HL-60 (cell line): Measurements from ENCODE around the gene RAB11FIP3.

ENCODE experiments used
- DNase-seq, 2 experiments: peaks; one replicate each; pipeline ENCODE4 v3.0.0-alpha.2; 2010 to 2020; ENCODE audit warnings: low read depth in 1 of 2, low spot score in 1 of 2
- H3K27ac ChIP-seq: fragments of 250-450 bp; sonication (Bioruptor Pico); replicated peaks from 2 replicates; pipeline ENCODE4 v1.5.1; 2020; ENCODE audit warnings: mild to moderate bottlenecking, moderate library complexity
- H3K27me3 ChIP-seq: fragments of 250-450 bp; sonication (Bioruptor Pico); 2 replicates; pipeline ENCODE4 v1.5.1; 2021; ENCODE audit warnings: mild to moderate bottlenecking, moderate library complexity; ENCODE audit not compliant: insufficient read depth, poor library complexity, severe bottlenecking
- H3K4me3 ChIP-seq: replicated peaks from 2 replicates; pipeline ENCODE4 v1.5.1; 2011; ENCODE audit warnings: mild to moderate bottlenecking, control low read depth, low read length; ENCODE audit not compliant: insufficient read depth
- GABPA ChIP-seq: IDR thresholded peaks from 2 replicates; pipeline ENCODE4 v1.6.1; 2012; ENCODE audit warnings: low read depth
- POLR2AphosphoS5 ChIP-seq: IDR thresholded peaks from 2 replicates; pipeline ENCODE4 v1.6.1; 2012; ENCODE audit warnings: low read depth
- SPI1 ChIP-seq: IDR thresholded peaks from 2 replicates; pipeline ENCODE4 v1.6.1; 2012; ENCODE audit warnings: low read depth, mild to moderate bottlenecking, borderline replicate concordance
- TF ChIP-seq, protein P1 (sequence below): IDR thresholded peaks from 2 replicates; pipeline ENCODE4 v1.6.1; 2012; ENCODE audit warnings: low read depth; ENCODE audit not compliant: insufficient replicate concordance
- TF ChIP-seq, protein P2 (sequence below): IDR thresholded peaks from one replicate; pipeline ENCODE4 v1.5.1; 2011; ENCODE audit warnings: low read length, control low read depth, inconsistent platforms; ENCODE audit not compliant: insufficient read depth

RAB11FIP3 gene

GRCh38 chr16:531494-532125, 106.2 kb downstream of the RAB11FIP3 start:
- Histone ChIP-seq H3K27ac (no peak overlapping the region), H3K27me3 (no peaks in the 10 kb centered on the region), H3K4me3 (no peak overlapping the region)
- DNase-seq: no peak
- TF ChIP-seq SPI1 (no peak), GABPA (no peak), POLR2AphosphoS5 (no peak)

- H3K27ac ChIP-seq: no peak overlapping the region
- no peak overlapping the region for H3K4me3 ChIP-seq
- TF ChIP-seq GABPA (no peak), SPI1 (no peak), POLR2AphosphoS5 (no peak)
- TF ChIP-seq, protein P1, sequence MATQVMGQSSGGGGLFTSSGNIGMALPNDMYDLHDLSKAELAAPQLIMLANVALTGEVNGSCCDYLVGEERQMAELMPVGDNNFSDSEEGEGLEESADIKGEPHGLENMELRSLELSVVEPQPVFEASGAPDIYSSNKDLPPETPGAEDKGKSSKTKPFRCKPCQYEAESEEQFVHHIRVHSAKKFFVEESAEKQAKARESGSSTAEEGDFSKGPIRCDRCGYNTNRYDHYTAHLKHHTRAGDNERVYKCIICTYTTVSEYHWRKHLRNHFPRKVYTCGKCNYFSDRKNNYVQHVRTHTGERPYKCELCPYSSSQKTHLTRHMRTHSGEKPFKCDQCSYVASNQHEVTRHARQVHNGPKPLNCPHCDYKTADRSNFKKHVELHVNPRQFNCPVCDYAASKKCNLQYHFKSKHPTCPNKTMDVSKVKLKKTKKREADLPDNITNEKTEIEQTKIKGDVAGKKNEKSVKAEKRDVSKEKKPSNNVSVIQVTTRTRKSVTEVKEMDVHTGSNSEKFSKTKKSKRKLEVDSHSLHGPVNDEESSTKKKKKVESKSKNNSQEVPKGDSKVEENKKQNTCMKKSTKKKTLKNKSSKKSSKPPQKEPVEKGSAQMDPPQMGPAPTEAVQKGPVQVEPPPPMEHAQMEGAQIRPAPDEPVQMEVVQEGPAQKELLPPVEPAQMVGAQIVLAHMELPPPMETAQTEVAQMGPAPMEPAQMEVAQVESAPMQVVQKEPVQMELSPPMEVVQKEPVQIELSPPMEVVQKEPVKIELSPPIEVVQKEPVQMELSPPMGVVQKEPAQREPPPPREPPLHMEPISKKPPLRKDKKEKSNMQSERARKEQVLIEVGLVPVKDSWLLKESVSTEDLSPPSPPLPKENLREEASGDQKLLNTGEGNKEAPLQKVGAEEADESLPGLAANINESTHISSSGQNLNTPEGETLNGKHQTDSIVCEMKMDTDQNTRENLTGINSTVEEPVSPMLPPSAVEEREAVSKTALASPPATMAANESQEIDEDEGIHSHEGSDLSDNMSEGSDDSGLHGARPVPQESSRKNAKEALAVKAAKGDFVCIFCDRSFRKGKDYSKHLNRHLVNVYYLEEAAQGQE: no peak
- TF ChIP-seq, protein P2, sequence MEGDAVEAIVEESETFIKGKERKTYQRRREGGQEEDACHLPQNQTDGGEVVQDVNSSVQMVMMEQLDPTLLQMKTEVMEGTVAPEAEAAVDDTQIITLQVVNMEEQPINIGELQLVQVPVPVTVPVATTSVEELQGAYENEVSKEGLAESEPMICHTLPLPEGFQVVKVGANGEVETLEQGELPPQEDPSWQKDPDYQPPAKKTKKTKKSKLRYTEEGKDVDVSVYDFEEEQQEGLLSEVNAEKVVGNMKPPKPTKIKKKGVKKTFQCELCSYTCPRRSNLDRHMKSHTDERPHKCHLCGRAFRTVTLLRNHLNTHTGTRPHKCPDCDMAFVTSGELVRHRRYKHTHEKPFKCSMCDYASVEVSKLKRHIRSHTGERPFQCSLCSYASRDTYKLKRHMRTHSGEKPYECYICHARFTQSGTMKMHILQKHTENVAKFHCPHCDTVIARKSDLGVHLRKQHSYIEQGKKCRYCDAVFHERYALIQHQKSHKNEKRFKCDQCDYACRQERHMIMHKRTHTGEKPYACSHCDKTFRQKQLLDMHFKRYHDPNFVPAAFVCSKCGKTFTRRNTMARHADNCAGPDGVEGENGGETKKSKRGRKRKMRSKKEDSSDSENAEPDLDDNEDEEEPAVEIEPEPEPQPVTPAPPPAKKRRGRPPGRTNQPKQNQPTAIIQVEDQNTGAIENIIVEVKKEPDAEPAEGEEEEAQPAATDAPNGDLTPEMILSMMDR: no peak
- DNase-seq: no peak
- H3K27me3 ChIP-seq: no peaks in the 10 kb centered on the region
These were observed 108.1 kb downstream of the RAB11FIP3 start for GRCh38 chr16:533391-534123.

DNA sequence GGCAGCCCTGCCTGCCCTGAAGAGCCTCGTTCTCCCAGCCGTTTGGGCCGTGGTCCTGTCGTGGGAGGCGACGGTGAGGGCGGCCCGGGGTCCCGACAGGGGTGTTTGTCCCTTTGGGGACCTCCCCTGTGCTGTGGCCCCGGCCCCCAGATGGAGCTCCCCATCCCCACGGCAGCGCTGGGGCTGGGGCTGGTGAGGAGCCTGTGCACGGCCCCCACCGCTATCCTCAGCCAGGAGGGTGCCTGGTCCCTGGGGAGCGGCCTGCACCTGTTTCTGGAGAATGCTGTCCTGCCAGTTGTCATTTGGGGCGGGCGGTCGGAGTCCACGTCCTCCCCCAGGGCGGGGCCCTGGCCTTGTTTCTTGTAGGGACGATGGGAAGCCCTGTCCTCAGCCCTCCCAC, 108.7 kb downstream of the RAB11FIP3 start:
- Histone ChIP-seq H3K4me3 (no peak overlapping the region), H3K27me3 (no peaks in the 10 kb centered on the region), H3K27ac (no peak overlapping the region)
- TF ChIP-seq, protein P1: no peak
- TF ChIP-seq, protein P2: no peak
- no peak for TF ChIP-seq GABPA
- no peak for TF ChIP-seq POLR2AphosphoS5
- TF ChIP-seq SPI1: no peak
- no peak for DNase-seq

DNA sequence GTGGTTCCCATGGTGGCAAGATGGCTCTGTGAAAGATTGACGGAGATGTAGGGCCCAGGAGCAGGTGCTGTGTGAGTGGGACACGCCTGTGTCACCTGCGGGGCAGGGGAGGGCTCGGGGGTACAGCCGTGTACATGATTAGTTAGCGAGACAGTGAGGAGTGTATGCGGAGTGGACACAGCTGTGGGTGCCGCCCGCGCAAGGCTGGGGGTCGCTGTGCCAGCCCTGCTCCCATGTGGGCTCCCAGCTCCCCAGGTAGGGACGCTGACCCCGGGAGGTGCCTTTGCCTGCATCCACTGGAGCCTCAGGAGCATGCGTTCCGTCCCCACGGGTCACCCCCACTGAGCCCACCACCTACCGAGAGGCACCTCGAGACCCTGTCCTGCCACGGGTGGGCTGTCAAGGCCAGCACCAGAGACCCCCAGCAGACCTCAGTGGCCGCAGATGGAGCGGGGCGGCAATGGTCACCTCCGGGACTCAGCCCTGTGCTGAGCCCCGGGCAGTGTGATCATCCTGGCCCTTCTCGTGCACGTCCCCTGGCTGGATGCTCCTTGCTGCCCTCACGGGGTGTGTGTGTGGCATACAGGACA, 109.5 kb downstream of the RAB11FIP3 start:
- Histone ChIP-seq H3K27ac (no peak overlapping the region), H3K4me3 (no peak overlapping the region), H3K27me3 (no peaks in the 10 kb centered on the region)
- DNase-seq: no peak
- TF ChIP-seq, protein P1: no peak
- TF ChIP-seq, protein P2: no peak
- TF ChIP-seq GABPA (no peak), SPI1 (no peak), POLR2AphosphoS5 (no peak)
